NCI-H1436 (cell line): ENCODE data around the gene CCDC106.
A peak's percentile ranks its signal among the peaks of the same experiment; 100 is the strongest.

ENCODE experiments used
- DNase-seq: peaks from one replicate; lab custom pipeline; 2025; lab: John Stamatoyannopoulos, UW

CCDC106 gene

GRCh38 chr19:55637534-55637933 is 10.5 kb upstream of the CCDC106 start:
- no peak for DNase-seq

- no peak for DNase-seq
Measured at GRCh38 chr19:55638864-55639359, 9.1 kb upstream of the CCDC106 start.

GRCh38 chr19:55640043-55640576 is 7.9 kb upstream of the CCDC106 start:
- peak; percentile 58 for DNase-seq

DNA sequence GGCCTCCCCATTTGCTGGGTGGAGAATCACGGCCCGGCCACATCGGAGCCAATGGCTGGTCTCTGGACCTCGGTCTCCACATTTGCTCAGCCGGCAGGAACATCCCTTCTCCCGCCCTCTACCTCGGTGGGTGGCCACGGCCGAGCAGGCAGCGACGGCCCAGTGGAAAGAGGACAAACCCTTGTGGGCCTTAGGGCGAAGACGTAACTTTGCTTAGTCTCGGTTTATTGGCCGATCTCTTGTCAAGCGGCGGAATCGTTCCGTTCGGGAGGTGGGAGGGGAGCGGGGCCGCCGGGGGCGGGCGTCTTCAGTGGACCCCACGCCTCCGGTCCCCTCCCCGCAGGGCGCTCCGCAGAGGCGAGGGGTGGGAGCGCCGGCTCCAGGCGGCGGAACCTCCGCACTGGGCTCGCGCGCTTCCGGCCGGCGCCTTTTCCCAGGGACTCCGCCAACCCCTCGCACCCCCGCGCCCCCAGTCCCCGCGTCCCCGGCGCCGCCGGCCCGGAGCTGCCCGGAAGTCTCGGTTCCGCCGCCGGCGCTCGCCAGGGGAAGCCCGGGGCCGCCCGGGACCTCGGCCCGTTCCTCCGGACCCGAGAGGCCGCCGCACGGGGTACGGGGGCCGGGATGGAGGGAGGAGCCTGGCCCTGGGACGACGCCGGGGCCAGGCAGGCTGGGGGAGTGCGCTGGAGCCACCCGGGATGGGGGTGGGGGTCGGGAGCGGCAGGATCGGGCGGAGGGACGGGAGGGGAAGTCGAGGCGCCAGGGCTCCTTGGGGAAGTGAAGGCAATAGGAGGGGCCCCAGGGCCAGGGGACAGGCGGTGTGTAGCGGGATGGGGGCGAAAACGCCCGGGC is 7.2 kb upstream of the CCDC106 start, which contains the start of gene ZNF580:
TSS of gene ZNF580 (plus strand) at position 426 of the 849 bp plus-strand sequence. CDS start 1,507 bp downstream, outside the sequence.
- DNase-seq, result peak; percentile 53

DNA sequence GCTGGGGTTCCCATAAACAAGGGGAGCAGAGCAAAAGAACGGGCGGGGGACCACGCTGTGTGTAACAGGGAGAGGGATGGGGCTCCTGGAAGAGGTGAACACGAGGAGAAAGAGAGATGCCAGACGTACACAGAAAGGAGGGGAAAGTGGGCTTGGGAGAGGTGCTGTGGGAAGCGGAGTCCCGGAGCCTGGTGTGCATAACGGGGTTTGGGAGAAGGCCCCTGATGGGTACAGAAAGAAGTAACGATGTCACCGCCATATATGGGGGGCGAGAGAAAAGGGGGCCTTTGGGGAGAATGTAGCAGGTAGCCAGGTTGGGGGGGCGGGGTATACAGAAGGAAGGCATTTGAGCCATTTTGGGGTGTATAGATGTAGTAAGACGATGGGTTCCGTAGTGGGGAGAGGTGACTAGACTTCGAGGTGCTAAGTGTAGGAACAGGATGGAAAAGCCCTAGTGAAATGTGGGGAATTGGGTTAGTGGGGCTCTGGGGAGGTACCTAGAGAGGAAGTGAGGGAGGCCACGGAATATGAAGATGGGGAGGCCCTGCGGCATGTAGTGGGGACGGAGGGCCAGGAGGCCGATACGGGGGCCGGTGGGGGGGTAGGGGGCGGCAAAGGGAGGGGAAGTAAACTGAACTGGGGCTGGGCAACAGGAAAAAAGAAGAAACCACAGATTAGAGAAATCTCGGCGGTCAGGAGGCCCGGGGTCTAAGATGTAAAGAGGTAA is 6.4 kb upstream of the CCDC106 start:
- DNase-seq, result no peak

DNA sequence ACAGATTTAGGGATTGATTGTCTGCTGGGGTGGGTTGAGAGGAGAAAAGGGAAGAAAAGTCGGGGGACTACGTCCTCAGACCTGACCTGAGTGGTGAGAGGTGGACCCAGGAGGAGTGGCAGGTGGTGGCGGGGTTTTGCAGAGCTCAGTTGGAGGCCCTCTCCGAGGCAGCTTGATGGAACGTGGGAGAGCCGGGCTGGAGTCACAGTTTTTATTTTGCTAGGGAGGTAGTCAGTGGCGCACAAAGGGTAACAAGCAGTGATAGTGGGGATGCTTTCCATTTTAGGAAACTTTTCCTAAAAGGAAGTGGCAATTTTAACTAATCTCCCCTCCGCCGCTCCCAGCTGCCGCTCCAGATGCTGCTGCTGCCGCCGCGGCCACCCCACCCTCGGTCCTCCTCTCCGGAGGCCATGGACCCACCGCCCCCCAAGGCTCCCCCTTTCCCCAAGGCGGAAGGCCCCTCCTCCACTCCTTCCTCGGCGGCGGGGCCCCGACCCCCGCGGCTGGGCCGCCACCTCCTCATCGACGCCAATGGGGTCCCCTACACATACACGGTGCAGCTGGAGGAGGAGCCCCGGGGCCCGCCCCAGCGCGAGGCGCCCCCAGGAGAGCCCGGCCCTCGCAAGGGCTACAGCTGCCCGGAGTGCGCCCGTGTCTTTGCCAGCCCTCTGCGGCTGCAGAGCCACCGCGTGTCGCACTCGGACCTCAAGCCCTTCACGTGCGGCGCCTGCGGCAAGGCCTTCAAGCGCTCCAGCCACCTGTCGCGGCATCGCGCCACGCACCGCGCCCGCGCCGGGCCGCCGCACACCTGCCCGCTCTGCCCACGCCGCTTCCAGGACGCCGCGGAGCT is 5.6 kb upstream of the CCDC106 start:
- no peak for DNase-seq

DNA sequence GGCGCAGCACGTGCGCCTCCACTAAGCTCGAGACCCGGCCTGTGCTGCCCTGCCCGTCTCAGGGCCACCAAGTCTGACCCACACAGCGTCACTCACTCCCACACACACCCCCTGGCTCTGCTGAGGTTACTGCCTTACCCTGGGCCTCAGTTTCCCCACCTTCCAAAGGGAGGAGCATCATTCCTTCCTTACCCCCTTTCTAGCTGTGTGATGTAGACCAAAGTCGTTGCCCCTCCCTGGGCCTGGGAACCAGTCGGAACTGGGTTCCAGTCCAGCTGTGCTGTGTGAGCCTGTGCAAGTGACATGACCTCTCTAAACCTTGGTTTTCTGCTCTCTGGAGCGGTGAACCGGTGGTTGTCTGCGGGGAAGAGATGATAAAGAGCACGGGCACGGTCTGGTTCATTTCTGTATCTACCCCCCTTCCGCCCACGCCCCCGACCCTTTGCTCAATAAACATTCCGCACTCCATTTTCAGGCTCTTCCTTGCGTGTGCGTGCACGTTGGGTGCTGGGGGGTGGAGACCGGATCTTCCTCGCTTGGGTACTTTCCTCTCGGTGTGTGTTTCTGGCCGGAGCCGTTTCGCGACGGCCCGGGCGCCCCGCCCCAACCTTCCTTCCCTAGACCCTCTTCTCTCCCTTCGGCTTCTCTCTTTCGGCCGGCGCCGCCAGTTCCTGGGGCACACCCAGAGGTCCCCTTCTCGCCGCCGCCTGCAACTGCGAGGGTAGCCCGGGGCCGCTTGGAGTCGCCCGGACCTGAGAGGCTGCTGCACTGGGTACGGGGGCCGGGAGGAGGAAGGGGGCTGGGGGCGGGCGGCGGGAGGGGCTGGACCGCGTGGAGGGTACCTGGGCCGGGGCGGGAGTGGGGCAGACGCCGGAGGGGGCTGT is 4.8 kb upstream of the CCDC106 start, which contains the start of gene ZNF581:
TSS of gene ZNF581 (plus strand) at position 647 of the 884 bp plus-strand sequence. CDS start 923 bp downstream, outside the sequence.
- peak; percentile 57 for DNase-seq

- no peak for DNase-seq
Measured at GRCh38 chr19:55643887-55644176, 4.2 kb upstream of the CCDC106 start.

GRCh38 chr19:55644191-55644833 is 3.7 kb upstream of the CCDC106 start:
- DNase-seq, result no peak

DNA sequence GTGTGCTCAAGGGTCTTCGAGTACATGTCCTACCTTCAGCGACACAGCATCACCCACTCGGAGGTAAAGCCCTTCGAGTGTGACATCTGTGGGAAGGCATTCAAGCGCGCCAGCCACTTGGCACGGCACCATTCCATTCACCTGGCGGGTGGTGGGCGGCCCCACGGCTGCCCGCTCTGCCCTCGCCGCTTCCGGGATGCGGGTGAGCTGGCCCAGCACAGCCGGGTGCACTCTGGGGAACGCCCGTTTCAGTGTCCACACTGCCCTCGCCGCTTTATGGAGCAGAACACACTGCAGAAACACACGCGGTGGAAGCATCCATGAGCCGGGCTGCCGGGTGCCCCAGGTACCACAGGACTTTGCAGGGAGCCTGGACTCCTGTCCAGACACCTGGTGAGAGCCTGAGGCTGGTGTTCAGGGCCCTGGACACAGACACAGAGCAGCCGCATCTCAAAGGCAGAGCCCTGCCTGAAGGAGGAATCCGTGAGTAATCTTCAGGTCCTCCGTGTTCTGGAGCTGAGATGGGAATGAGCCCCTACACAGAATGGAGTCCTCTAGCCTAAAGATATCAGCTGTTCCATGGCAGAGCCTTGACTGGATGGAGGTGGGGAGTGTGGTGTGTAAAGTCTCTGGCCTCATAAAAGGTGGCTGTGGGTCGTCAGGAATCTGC is 3.0 kb upstream of the CCDC106 start:
- no peak for DNase-seq

DNA sequence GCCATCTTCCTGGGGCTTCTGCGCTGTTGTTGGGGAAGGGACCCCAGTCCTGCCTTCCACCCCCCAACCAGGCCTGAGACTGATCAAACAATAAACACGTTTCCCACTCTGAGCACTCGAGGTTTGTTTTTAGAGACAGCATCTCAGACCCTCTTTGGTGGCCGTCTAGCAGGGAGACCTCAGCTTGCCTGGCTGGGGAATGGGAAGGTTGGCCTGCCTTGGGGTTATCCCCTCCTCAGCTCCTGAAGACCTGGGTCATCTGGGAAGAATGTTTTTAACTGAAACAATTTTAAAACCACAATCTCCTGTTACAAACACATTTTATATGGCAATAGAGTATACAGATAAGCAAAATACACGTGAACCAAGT is 2.5 kb upstream of the CCDC106 start:
- DNase-seq, result no peak

- DNase-seq, result no peak
Measured at GRCh38 chr19:55646889-55647731, 902 bp upstream of the CCDC106 start.

GRCh38 chr19:55648585-55649267 is 714 bp downstream of the CCDC106 start:
- no peak for DNase-seq

DNA sequence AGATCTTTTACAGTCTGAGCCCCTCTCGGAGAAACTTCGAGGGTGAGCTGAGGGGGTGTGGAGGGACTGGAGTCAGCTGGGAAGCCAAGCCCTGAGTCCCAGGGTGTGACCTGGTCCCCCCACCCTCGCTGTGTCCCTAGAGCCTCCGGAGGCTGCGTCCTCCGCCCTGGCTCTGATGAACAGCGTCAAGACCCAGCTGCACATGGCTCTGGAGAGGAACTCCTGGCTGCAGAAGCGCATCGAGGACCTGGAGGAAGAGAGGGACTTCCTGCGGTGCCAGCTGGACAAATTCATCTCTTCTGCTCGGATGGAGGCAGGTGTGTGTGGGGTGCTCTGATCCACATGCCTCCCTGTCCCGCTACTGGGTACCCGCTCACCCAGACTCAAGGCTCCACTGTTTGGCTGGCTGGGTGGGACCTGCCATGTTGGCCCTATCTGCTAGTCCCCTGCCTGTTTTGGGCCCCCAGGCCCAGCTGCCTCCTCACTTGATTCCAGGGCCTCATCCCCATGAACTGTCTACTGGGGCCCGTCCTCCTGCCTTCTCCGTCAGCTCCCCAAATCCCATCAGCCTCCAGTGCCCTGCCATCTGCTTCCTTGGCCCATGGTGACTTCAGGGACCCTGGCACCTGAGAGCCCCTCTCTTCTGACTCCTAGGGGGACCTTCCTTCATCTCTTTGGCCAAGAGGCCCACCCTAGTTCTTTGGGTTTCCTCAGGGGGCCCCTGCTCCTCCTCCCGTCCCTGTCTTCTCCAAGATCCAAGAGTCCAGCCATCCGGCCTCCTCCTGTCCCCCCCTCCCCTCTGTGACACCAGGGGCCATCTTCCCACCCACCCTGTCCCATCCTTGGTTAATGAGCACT is 1.5 kb downstream of the CCDC106 start:
- no peak for DNase-seq

- no peak for DNase-seq
Measured at GRCh38 chr19:55650126-55650557, 2.1 kb downstream of the CCDC106 start.

DNA sequence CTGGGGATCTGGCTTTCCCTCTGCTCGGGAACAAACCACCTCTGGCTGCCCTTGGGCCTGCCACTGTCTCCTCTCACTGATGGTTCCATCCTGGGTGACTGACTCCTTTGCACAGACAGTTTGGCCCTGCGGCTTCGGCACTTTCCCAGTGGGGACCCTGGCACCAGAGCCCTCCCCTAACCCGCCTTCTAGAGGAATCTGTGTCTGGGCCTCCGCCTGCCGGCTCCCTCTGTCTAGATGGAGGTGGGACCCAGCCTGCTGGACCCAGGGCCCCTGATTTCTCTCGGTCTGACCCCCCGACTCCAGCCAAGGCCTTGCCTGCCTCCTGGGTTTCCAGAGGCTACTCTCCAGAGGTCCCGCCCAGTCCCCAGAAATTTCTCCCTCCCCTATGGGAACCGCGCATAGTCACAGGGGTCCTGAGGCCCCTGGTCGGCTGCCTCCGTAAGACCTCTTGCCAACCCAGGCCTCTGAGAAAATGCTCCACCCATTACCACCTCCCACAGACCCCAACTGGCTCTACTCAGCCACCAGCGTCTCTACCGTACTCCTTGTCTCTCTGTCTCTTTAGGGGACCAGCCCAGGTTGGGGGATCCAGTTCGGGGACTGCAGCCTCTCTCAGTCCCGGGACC is 2.7 kb downstream of the CCDC106 start:
- DNase-seq, result no peak

DNA sequence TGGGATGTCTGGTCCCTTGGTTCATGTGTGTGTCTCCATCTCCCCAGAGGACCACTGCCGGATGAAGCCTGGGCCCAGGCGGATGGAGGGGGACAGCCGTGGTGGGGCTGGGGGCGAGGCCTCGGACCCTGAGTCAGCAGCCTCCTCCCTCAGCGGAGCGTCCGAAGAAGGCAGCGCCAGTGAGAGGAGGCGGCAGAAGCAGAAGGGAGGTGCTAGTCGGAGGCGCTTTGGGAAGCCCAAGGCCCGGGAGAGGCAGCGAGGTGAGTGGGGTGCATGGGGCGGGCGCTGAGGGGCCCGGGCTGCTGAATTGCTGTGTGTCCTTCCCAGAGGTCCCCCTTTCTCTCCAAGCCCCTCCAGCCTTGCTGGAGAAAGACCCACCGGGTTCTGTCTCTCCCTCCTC is 3.2 kb downstream of the CCDC106 start:
- DNase-seq, result no peak
